DOHH2 (cell line): ENCODE results near the gene ITGA3.

ENCODE experiments used
- EZH2phosphoT487 ChIP-seq: fragments of 200-600 bp; sonication (generic); IDR thresholded peaks from 2 replicates; pipeline ENCODE4 v1.6.1; 2017; ENCODE audit warnings: borderline replicate concordance, mild to moderate bottlenecking, antibody characterized with exemption, low read length, moderate library complexity, mixed read lengths
- TF ChIP-seq, protein P1 (sequence below): fragments of 200-600 bp; sonication (generic); IDR thresholded peaks from one replicate; pipeline ENCODE4 v1.5.1; 2014; ENCODE audit warnings: antibody characterized with exemption, mild to moderate bottlenecking, low read depth, low read length; ENCODE audit not compliant: poor library complexity, severe bottlenecking

DNA sequence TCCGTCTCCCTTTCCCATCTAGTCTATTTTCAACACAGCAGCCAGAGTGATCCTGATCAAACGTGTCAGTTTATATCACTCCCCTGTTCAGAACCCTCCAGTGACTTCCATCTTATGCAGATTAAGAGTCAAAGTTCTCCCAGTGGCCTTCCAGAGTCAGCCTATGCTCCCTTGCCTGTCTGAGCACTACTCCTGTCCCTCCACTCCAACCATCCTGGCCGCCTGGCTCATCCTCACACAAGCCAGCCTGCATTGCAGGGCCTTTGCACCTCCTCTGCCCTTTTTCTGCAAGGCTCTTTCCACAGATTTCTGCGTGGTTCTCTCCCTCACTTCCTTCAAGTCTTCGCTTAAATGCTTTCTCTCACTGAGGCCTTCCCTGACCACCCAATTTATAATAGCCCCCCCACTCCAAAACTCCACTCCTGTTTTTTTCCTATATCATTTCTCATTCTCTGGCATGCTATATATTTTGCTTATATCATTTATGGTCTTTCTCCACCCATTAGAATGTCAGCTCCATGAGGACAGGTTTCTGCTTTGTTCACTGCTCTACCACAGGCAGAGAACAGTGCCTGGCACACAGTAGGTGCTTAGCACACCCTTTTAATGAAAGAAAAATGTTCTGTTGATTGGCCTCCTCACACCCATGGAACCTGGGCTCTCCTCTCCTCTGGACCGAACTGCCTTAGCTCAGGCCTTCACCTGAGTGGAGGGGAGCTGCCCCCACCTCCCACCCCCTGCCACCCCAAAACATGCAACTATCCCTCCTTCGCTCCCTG lies 64.8 kb downstream of the ITGA3 start:
- no peak for TF ChIP-seq EZH2phosphoT487
- TF ChIP-seq, protein P1, sequence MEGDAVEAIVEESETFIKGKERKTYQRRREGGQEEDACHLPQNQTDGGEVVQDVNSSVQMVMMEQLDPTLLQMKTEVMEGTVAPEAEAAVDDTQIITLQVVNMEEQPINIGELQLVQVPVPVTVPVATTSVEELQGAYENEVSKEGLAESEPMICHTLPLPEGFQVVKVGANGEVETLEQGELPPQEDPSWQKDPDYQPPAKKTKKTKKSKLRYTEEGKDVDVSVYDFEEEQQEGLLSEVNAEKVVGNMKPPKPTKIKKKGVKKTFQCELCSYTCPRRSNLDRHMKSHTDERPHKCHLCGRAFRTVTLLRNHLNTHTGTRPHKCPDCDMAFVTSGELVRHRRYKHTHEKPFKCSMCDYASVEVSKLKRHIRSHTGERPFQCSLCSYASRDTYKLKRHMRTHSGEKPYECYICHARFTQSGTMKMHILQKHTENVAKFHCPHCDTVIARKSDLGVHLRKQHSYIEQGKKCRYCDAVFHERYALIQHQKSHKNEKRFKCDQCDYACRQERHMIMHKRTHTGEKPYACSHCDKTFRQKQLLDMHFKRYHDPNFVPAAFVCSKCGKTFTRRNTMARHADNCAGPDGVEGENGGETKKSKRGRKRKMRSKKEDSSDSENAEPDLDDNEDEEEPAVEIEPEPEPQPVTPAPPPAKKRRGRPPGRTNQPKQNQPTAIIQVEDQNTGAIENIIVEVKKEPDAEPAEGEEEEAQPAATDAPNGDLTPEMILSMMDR: no peak
